ENCODE measurements around the gene CADM1. TPM values are rescaled to one million over a fixed set of nuclear protein-coding genes. Genes with fewer than 3 reads are reported as not detected.

Gene CADM1
- total and polyA plus RNA-seq, 2 donors (not counting 3 experiments of a cell fraction or from before 2014, with no cell fraction given), result 0.52 to 2.6 TPM

DNA sequence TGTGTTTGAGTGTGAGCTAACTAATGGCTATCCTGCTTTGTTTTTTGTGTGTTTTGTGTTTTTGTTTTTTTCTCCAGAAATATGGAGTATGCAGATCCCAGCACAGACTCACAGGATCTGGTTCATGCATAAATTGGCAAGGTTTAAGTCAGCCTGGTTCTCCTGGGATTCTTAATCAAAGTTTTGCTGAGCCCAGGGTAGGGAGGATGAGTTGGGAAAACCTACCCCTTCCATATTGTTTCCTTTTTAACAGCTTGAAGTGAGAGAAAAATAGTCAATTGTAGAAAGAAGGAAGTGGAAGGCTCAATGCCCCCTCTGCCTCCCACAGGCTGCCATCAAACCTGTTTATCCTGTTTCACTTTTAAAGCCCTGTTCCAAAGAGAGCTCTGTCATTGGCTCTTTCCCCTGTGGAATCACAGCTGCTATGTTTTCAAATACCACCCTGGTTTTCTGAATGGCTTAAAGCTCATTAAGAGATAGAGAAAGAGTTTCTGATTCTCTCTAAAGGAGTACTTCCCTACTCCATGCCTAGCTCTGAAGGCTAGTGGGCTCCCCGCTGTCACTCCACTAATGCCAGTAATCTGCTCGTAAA lies 23.4 kb upstream of the CADM1 start:
- DNase-seq (ENCODE audit: low read depth, low spot score) (no peak), FAIRE-seq (no peak)
- Histone ChIP-seq H3K36me3 (ENCODE audit: control insufficient read depth in 2 of 2, extremely low read depth in 1 of 2, insufficient read depth in 2 of 2, low read length in 2 of 2) (no peaks in the 10 kb centered on the region), H2AFZ (ENCODE audit: low read depth, low read length) (no peak overlapping the region), H3K27me3 (ENCODE audit: control insufficient read depth in 2 of 2, insufficient read depth in 2 of 2, low read length in 2 of 2) (no peaks in the 10 kb centered on the region), H3K27ac (ENCODE audit: insufficient read depth, low read depth, low read length) (no peak overlapping the region), H3K9me1 (replicated peaks; ENCODE audit: control insufficient read depth, extremely low read depth, insufficient read depth, low read length) (no peaks in the 10 kb centered on the region), H3K9ac (replicated peaks; ENCODE audit: extremely low read depth, insufficient read depth, low read length) (no peak overlapping the region), H4K20me1 (replicated peaks; ENCODE audit: control insufficient read depth, extremely low read depth, insufficient read depth, low read length) (no peaks in the 10 kb centered on the region), H3K4me1 (ENCODE audit: control insufficient read depth, extremely low read depth, insufficient read depth, low read length) (no peaks in the 10 kb centered on the region), H3K79me2 (ENCODE audit: control insufficient read depth, insufficient read depth, low read length) (no peaks in the 10 kb centered on the region), H3K4me3 (replicated peaks in 1 of 3; ENCODE audit: insufficient read depth in 1 of 3, low read depth in 1 of 3, low read length in 3 of 3) (no peak overlapping the region), H3K9me3 (replicated peaks; ENCODE audit: control insufficient read depth, insufficient read depth, low read length) (no peaks in the 10 kb centered on the region), H3K4me2 (ENCODE audit: insufficient read depth, low read length) (no peak overlapping the region)
- dilution Hi-C loops (cut with MboI; ENCODE audit: extremely low pct_ligation_motif_present, low sequenced_read_pairs), result no loop called here
- TF ChIP-seq EZH2 (IDR thresholded peaks at IDR 0.05; ENCODE audit: borderline replicate concordance, low read depth, low read length, severe bottlenecking) (no peak), FOS (IDR thresholded peaks at IDR 0.05; ENCODE audit: borderline replicate concordance, insufficient read depth, low read length) (no peak), GATA2 (IDR thresholded peaks at IDR 0.05; ENCODE audit: insufficient read depth, insufficient read length, low read depth, low read length) (no peak), JUN (IDR thresholded peaks at IDR 0.05; ENCODE audit: borderline replicate concordance, insufficient read depth, insufficient read length, low read depth) (no peak), MYC (IDR thresholded peaks at IDR 0.05; ENCODE audit: low read depth, low read length) (no peak), POLR2A (IDR thresholded peaks at IDR 0.05; ENCODE audit: low read depth, low read length) (no peak), POLR2AphosphoS5 (IDR thresholded peaks at IDR 0.05; ENCODE audit: insufficient read depth, low read depth, low read length) (no peak)
- TF ChIP-seq, protein P1, sequence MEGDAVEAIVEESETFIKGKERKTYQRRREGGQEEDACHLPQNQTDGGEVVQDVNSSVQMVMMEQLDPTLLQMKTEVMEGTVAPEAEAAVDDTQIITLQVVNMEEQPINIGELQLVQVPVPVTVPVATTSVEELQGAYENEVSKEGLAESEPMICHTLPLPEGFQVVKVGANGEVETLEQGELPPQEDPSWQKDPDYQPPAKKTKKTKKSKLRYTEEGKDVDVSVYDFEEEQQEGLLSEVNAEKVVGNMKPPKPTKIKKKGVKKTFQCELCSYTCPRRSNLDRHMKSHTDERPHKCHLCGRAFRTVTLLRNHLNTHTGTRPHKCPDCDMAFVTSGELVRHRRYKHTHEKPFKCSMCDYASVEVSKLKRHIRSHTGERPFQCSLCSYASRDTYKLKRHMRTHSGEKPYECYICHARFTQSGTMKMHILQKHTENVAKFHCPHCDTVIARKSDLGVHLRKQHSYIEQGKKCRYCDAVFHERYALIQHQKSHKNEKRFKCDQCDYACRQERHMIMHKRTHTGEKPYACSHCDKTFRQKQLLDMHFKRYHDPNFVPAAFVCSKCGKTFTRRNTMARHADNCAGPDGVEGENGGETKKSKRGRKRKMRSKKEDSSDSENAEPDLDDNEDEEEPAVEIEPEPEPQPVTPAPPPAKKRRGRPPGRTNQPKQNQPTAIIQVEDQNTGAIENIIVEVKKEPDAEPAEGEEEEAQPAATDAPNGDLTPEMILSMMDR (IDR thresholded peaks at IDR 0.05; ENCODE audit: extremely low read depth in 1 of 2, insufficient read depth in 1 of 2, low read depth in 1 of 2, low read length in 2 of 2), result no peak
- TF ChIP-seq, protein P2, sequence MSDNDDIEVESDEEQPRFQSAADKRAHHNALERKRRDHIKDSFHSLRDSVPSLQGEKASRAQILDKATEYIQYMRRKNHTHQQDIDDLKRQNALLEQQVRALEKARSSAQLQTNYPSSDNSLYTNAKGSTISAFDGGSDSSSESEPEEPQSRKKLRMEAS (IDR thresholded peaks at IDR 0.05; ENCODE audit: insufficient read depth, insufficient read length), result no peak
- CTCF ChIA-PET, result no interaction called here
- no TSS peak for BruUV-seq (replicated peaks)
- POLR2A ChIA-PET, result no interaction called here
- intact Hi-C loops (cut with micrococcal nuclease), result no loop called here
